ENCODE data around the gene RANBP10.

The RANBP10 gene

DNA sequence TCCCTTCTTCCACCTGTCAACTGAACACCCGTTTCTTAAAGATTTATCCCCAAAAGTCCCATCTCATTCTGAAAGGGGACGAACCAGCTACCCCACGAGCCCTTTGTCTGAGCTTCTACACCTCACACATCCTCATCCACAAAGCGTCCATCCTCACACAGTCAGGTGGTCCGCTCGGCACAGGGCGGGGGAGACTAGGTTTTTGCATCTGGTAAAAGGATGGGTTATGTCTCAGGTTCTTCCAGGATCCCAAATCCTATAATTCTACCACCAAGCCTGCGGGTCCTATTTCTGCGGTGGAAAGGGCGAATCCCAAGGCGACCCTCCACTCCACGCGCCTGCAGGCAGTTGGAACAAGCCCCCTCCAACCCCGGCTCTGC, 87.7 kb downstream of the RANBP10 start:
- TF ChIP-seq, protein P1, sequence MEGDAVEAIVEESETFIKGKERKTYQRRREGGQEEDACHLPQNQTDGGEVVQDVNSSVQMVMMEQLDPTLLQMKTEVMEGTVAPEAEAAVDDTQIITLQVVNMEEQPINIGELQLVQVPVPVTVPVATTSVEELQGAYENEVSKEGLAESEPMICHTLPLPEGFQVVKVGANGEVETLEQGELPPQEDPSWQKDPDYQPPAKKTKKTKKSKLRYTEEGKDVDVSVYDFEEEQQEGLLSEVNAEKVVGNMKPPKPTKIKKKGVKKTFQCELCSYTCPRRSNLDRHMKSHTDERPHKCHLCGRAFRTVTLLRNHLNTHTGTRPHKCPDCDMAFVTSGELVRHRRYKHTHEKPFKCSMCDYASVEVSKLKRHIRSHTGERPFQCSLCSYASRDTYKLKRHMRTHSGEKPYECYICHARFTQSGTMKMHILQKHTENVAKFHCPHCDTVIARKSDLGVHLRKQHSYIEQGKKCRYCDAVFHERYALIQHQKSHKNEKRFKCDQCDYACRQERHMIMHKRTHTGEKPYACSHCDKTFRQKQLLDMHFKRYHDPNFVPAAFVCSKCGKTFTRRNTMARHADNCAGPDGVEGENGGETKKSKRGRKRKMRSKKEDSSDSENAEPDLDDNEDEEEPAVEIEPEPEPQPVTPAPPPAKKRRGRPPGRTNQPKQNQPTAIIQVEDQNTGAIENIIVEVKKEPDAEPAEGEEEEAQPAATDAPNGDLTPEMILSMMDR (IDR thresholded peaks at IDR 0.05; ENCODE audit: poor library complexity, severe bottlenecking): no peak
- H3K4me3 ChIP-seq (ENCODE audit: severe bottlenecking): peak overlapping the region; percentile 76
- ATAC-seq (ENCODE audit: low read depth): peak; percentile 24
- H3K27ac ChIP-seq (ENCODE audit: poor library complexity, severe bottlenecking): peak overlapping the region; percentile 43
- no peaks in the 10 kb centered on the region for H3K9me3 ChIP-seq (ENCODE audit: severe bottlenecking)
- no peak for DNase-seq (ENCODE audit: low spot score)
- peaks cover 4% of the 10 kb centered on the region; the same call in 1 of the 2 replicates for H3K36me3 ChIP-seq (ENCODE audit: low read depth)
- H3K27me3 ChIP-seq (ENCODE audit: insufficient read depth, poor library complexity, severe bottlenecking): no peaks in the 10 kb centered on the region
- peaks cover 5% of the 10 kb centered on the region for H3K4me1 ChIP-seq (ENCODE audit: insufficient read depth, poor library complexity, severe bottlenecking)

DNA sequence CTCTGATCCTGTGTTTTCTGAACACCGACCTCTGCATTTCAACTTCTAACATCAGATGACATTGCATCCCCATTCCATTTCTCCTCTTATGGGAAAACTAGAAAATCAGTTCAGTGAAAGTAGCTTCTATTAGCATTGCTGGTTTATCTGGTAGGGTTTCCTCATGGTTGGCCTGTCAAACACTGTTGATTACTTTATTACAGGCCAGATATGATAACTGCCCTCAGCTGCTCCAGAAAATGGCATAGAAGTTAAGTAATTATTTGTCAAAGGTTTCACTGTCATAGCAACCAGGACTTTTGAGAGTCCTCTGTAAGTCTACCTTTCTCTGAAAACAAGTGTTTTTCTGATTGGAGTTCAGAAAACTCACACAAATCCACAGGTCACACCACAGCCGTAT, 90.3 kb downstream of the RANBP10 start:
- H3K36me3 ChIP-seq (ENCODE audit: low read depth): peaks cover 7% of the 10 kb centered on the region; the same call in 1 of the 2 replicates
- ATAC-seq (ENCODE audit: low read depth): no peak

DNA sequence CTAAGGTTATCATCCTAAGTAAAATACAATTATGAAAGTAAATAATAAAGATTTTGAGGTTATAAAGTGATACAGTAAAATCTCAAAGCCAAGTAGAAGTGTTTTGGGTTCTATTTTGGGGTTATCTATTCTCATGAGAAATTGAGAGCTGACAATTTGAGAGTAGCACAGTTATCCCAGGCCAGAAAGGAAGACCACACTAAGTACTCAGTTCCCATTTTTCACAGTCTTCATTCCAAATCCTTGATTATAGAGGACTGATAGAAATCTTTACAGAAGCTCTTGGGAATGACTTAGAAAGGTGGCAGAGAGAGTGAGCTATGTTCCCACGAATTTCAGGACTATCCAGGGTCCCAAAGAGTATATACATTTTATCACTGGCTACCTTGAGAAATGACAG, 91.8 kb downstream of the RANBP10 start:
- H3K36me3 ChIP-seq (ENCODE audit: low read depth): peaks cover 7% of the 10 kb centered on the region; the same call in 1 of the 2 replicates
- ATAC-seq (ENCODE audit: low read depth) (no peak), DNase-seq (ENCODE audit: low spot score) (no peak)
- TF ChIP-seq, protein P1 (IDR thresholded peaks at IDR 0.05; ENCODE audit: poor library complexity, severe bottlenecking): no peak
- no peaks in the 10 kb centered on the region for H3K9me3 ChIP-seq (ENCODE audit: severe bottlenecking)
- H3K27me3 ChIP-seq (ENCODE audit: insufficient read depth, poor library complexity, severe bottlenecking): no peaks in the 10 kb centered on the region
- H3K27ac ChIP-seq (ENCODE audit: poor library complexity, severe bottlenecking): no peak overlapping the region
- no peaks in the 10 kb centered on the region for H3K4me1 ChIP-seq (ENCODE audit: insufficient read depth, poor library complexity, severe bottlenecking)
- no peak overlapping the region for H3K4me3 ChIP-seq (ENCODE audit: severe bottlenecking)

More for the DNA sequence above, 90.3 kb downstream of the RANBP10 start:
- DNase-seq (ENCODE audit: low spot score): no peak
- no peak overlapping the region for H3K27ac ChIP-seq (ENCODE audit: poor library complexity, severe bottlenecking)
- TF ChIP-seq, protein P1 (IDR thresholded peaks at IDR 0.05; ENCODE audit: poor library complexity, severe bottlenecking): no peak
- peaks cover 3% of the 10 kb centered on the region for H3K4me1 ChIP-seq (ENCODE audit: insufficient read depth, poor library complexity, severe bottlenecking)
- no peak overlapping the region for H3K4me3 ChIP-seq (ENCODE audit: severe bottlenecking)
- no peaks in the 10 kb centered on the region for H3K27me3 ChIP-seq (ENCODE audit: insufficient read depth, poor library complexity, severe bottlenecking)
- no peaks in the 10 kb centered on the region for H3K9me3 ChIP-seq (ENCODE audit: severe bottlenecking)

DNA sequence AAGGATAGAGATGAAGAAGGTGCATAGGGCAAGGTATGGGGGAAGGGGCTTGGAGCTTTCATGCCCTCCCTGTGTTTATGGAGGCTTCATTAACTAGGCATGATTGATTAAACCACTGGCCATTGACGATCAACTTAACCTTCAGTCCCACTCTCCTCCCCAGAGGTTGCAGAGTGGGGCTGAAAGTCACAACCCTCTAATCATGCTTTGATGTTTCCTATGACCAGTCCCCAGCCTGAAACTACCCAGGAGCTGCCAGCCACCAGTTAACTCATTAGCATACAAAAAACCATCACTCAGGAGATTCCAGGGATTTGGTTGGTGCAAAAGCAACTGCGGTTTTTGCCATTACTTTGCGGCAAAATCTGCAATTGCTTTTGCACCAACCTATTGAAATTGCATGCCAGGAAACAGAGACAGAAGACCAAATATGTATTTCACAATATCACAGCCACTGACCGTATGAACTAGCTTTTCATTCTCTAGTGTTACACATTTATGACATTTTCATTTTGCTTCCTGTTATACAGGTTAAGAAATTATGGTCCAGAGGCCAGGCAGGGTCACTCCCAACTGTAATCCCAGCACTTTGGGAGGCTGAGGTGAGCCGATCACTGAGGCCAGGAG, 92.6 kb downstream of the RANBP10 start:
- Histone ChIP-seq H3K4me3 (ENCODE audit: severe bottlenecking) (no peak overlapping the region), H3K27ac (ENCODE audit: poor library complexity, severe bottlenecking) (no peak overlapping the region), H3K4me1 (ENCODE audit: insufficient read depth, poor library complexity, severe bottlenecking) (no peaks in the 10 kb centered on the region), H3K27me3 (ENCODE audit: insufficient read depth, poor library complexity, severe bottlenecking) (no peaks in the 10 kb centered on the region), H3K9me3 (ENCODE audit: severe bottlenecking) (no peaks in the 10 kb centered on the region), H3K36me3 (ENCODE audit: low read depth) (peaks cover 7% of the 10 kb centered on the region; the same call in 1 of the 2 replicates)
- TF ChIP-seq, protein P1 (IDR thresholded peaks at IDR 0.05; ENCODE audit: poor library complexity, severe bottlenecking): no peak
- DNase-seq (ENCODE audit: low spot score): no peak
- no peak for ATAC-seq (ENCODE audit: low read depth)

DNA sequence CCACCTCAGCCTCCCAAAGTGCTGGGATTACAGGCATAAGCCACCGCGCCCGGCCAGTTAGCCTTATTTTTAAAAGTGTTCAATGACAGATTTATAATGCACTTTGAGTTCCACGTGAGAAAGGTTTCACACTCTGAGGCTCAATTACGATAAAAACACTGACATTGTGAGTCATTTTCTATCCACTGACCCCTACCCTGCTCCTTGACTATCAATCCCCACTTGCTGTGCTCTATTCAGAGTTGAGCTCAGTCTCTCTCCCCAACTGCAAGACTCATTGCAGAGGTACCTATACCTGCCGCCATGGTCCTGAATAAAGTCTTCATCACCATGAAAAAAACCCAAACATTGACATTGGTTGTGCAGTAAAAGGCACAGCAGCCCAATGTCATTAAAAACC, 95.8 kb downstream of the RANBP10 start:
- DNase-seq (ENCODE audit: low spot score) (no peak), ATAC-seq (ENCODE audit: low read depth) (no peak)
- Histone ChIP-seq H3K36me3 (ENCODE audit: low read depth) (peaks cover 3% of the 10 kb centered on the region; the same call in 1 of the 2 replicates), H3K4me3 (ENCODE audit: severe bottlenecking) (no peak overlapping the region), H3K27me3 (ENCODE audit: insufficient read depth, poor library complexity, severe bottlenecking) (no peaks in the 10 kb centered on the region), H3K4me1 (ENCODE audit: insufficient read depth, poor library complexity, severe bottlenecking) (no peaks in the 10 kb centered on the region), H3K27ac (ENCODE audit: poor library complexity, severe bottlenecking) (no peak overlapping the region), H3K9me3 (ENCODE audit: severe bottlenecking) (no peaks in the 10 kb centered on the region)
- TF ChIP-seq, protein P1 (IDR thresholded peaks at IDR 0.05; ENCODE audit: poor library complexity, severe bottlenecking): no peak
